NCI-H1048 (cell line): Measurements from ENCODE around the gene KNTC1.
"Not testable (repeated sequence)": the region's sequence is repeated elsewhere in the genome, so short reads cannot be mapped to it uniquely, and the experiment has no call there.

ENCODE experiments used
- DNase-seq: peaks from one replicate; lab custom pipeline; 2025; lab: John Stamatoyannopoulos, UW

KNTC1 gene, protein sequence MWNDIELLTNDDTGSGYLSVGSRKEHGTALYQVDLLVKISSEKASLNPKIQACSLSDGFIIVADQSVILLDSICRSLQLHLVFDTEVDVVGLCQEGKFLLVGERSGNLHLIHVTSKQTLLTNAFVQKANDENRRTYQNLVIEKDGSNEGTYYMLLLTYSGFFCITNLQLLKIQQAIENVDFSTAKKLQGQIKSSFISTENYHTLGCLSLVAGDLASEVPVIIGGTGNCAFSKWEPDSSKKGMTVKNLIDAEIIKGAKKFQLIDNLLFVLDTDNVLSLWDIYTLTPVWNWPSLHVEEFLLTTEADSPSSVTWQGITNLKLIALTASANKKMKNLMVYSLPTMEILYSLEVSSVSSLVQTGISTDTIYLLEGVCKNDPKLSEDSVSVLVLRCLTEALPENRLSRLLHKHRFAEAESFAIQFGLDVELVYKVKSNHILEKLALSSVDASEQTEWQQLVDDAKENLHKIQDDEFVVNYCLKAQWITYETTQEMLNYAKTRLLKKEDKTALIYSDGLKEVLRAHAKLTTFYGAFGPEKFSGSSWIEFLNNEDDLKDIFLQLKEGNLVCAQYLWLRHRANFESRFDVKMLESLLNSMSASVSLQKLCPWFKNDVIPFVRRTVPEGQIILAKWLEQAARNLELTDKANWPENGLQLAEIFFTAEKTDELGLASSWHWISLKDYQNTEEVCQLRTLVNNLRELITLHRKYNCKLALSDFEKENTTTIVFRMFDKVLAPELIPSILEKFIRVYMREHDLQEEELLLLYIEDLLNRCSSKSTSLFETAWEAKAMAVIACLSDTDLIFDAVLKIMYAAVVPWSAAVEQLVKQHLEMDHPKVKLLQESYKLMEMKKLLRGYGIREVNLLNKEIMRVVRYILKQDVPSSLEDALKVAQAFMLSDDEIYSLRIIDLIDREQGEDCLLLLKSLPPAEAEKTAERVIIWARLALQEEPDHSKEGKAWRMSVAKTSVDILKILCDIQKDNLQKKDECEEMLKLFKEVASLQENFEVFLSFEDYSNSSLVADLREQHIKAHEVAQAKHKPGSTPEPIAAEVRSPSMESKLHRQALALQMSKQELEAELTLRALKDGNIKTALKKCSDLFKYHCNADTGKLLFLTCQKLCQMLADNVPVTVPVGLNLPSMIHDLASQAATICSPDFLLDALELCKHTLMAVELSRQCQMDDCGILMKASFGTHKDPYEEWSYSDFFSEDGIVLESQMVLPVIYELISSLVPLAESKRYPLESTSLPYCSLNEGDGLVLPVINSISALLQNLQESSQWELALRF (N-terminal part only)

GRCh38 chr12:122526683-122527477 is at the start of gene KNTC1, which contains the start of gene RSRC2:
KNTC1 (plus strand) TSS chr12:122527249; CDS start chr12:122530064, 2,815 bp downstream.
RSRC2 (minus strand) TSS chr12:122526936; CDS start chr12:122526853, 83 bp downstream.
- DNase-seq = peak; percentile 99

GRCh38 chr12:122480753-122481152 is 46.3 kb upstream of the KNTC1 start:
- no peak for DNase-seq

DNA sequence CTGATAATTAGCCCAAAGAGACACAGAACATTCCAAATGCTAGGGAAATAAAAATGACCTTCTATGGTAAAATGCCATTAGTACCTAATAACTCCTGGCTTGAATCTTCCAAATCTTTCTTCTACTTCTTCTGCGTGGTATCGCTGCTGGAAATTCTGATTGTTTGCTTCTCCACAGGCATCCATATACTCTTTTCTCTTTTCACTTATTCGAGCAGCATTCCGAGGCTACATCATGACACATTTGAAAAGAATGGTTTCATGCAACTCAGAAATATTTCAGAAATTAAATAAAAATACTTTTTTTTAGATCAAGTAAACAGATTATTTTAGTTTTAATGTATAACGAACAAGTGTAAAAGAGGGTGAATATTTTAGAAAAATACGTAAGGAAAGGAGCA is 45.2 kb upstream of the KNTC1 start:
- DNase-seq = no peak

GRCh38 chr12:122483969-122484368 is 43.1 kb upstream of the KNTC1 start:
- DNase-seq = no peak

GRCh38 chr12:122484385-122484784 is 42.7 kb upstream of the KNTC1 start:
- not testable (repeated sequence) for DNase-seq

- not testable (repeated sequence) for DNase-seq
Observed at GRCh38 chr12:122486360-122486759, 40.7 kb upstream of the KNTC1 start.

DNA sequence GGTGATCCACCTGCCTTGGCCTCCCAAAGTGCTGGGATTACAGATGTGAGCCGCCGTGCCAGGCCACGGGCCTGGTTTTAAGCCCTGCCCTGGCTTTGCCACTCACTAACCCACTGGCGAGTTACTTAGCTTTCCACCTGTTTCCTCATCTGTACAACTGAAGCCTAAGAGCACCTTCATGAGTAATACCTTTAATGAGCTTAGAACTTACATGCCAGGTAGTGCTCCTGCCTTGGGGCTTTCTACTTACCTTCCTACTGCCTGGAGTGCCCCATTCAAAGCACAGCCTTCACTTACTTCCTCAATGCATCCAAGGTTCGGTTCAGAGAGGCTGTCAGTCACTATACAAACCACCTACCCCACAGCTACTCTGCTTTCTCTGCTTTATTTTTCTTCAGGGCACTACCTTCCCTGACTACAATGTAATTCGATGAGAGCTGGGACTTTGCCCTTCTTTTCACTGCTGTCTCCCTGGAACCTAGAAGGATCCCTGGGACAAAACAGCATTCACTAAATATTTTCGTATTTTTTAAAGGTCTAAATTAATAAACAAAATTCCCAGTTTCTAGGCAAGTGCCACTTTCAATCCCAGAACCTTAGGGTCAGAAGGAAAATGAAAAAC is 40.1 kb upstream of the KNTC1 start:
- DNase-seq = no peak

GRCh38 chr12:122487807-122488206 is 39.2 kb upstream of the KNTC1 start:
- not testable (repeated sequence) for DNase-seq

DNA sequence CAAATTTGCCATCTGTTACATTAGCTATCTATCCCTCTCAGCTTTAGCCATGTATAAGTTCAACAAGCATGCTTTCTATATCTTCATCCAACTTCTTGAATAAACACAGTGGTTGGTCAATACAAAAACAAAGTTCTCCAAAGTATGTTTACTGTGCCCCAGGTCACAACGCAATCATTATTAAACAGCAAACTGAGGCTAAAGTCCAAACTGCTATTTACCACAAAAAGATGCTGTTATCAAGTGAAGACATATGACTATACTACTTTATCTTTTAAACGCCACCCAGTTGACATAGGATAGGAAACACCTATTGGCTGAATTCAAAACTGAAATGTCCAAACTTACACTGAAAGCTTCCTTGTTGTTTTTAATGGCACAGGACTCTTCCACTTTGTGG is 38.0 kb upstream of the KNTC1 start:
- no peak for DNase-seq

- DNase-seq = no peak
Observed at GRCh38 chr12:122491991-122492390, 35.1 kb upstream of the KNTC1 start.

GRCh38 chr12:122493222-122493621 is 33.8 kb upstream of the KNTC1 start:
- DNase-seq = not testable (repeated sequence)

DNA sequence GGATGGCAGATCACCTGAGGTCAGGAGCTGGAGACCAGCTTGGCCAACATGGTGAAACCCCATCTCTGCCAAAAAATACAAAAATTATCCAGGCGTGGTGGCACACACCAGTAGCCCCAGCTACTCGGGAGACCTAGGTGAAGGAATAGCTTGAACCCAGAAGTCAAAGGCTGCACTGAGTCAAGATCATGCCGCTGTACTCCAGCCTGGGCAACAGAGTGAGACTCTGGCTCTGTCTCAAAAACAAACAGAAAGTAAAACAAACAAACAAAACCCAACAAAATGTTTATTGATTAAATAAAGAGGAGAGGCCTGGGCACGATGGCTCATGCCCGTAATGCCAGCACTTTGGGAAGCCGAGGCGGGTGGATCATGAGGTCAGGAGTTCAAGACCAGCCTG is 31.8 kb upstream of the KNTC1 start:
- DNase-seq = no peak

- peak; percentile 36 for DNase-seq
Observed at GRCh38 chr12:122499991-122500684, 26.9 kb upstream of the KNTC1 start.

DNA sequence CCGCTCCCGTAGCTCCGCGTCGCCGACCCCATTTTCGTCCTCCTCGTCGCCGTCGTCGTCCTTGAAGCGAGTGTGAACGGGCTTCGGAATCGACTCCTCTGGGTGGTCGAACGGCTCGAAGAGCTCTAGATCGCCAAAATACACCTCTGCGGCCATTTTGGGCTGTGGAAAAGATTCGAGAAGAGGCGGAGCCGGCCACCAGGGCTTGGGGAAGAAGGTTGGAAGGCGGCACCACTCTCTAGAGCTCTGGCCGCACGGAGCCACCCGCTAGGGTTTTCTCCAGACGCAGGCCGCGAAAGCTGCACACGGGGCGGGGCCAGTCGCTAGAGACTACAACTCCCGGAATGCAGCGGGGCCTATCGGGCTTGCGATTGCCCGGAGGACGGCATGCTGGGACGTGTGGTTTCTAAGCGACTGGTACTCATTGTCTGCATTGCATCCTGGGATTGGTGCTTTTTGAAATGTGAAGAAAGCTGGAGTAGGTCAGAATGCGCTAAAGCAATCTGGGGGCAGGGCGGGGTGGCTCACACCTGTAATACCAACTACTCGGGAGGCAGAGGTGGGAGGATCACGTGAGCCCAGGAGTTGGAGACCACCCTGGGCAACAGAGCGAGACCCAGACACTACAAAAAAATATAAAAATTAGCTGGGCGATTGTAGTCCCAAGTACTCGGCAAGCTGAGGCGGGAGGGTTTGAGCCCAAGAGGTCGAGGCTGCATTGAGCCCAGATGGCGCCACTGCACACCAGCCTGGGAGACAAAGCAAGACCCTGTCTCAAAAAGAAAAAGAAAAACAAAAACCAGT is 26.2 kb upstream of the KNTC1 start, which contains the start of gene ZCCHC8:
Gene ZCCHC8 (minus strand): TSS at position 248 of the 804 bp plus-strand sequence. CDS start 92 bp downstream, at position 156.
- peak; percentile 98 for DNase-seq

GRCh38 chr12:122501489-122501989 is 25.5 kb upstream of the KNTC1 start:
- DNase-seq = no peak

GRCh38 chr12:122503147-122503751 is 23.8 kb upstream of the KNTC1 start:
- no peak for DNase-seq

DNA sequence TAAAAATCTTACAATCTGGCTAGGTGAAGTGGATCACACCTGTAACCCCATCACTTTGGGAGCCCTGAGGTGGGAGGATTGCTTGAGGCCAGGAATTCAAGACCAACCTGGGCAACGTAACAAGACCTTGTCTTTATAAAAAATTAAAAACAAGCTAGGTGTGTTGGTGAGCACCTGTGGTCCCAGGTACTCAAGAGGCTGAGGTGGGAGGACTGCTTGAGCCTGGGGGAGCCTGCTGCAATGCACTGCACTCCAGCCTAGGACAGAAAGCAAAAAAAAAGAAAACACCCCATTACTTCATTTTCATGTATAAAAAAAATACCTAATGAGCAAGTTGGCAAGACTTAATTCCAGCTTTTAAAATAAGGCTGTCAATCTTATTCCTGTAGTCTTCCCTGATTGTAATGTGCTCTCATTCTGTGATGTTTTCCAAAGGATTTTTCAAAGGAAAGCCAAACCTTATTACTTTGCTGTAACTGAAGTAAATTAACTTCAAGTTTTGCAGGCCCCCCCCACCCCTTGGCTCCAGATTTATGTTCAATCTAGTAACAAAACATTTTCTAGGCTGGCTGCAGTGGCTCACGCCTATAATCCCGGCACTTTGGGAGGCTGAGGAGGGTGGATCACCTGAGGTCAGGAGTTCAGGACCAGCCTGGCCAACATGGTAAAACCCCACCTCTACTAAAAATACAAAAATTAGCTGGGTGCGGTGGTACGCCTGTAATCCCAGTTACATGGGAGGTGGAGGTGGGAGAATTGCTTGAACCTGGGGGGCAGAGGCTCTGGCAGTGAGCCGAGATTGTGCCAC is 23.1 kb upstream of the KNTC1 start:
- DNase-seq = no peak
